Measurements from ENCODE around the gene RBM28.

RBM28 gene

DNA sequence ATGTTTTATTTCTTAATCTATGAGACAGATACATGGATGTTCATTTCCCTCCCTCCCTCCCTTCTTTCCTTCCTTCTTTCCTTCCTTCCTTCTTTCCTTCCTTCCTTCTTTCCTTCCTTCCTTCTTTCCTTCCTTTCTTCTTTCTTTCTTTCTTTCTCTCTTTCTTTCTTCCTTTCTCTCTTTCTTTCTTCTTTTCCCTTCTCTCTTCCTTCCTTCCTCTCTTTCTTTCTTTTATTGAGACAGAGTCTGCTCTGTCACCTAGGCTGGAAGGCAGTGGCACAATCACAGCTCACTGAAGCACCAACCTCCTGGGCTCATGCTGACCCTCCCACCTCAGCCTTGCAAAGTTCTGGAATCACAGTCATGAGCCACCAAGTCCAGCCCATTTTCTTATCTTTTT is 23.3 kb upstream of the RBM28 start:
- DNase-seq: no peak

DNA sequence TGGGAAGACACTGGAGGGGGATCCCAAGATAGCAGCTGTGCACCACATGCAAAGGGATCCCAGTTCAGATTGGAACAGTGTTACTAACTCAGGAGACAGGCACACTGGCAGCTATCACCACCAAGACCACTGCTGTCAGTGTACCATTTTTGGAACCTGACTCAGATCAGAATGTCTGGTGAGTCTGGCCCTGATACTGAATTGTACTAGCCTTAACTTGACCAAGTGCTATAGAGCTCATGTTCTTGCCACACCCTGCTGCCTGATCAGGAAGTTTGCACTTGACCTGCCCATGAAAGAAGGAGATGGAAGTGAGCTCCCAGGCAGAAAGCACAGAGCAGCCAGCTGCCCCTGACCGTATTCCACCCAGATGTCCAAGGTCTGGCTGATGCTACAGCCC is 22.6 kb upstream of the RBM28 start:
- no peak for DNase-seq

GRCh38 chr7:128365432-128365831 is 21.7 kb upstream of the RBM28 start:
- no peak for DNase-seq

- no peak for DNase-seq
Measured at GRCh38 chr7:128364166-128364870, 20.6 kb upstream of the RBM28 start.

- no peak for DNase-seq
Measured at GRCh38 chr7:128363261-128363721, 19.6 kb upstream of the RBM28 start.

DNA sequence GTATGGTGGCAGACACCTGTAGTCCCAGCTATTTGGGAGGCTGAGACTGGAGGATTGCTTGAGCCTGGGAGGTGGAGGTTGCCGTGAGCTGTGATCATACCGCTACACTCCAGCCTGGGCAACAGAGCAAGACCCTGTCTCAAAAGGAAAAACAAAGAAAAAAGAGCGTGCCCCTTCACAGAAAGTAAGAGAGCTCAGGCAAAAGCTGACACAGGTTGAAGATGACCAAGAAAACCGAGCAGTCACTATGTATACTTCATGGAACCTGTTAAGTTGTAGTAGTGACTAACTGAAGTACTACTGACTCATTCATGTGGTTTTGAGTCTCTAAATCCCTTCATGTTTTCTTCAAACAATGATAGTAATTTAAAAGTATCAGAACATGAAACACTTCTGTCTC is 19.0 kb upstream of the RBM28 start:
- DNase-seq: no peak

DNA sequence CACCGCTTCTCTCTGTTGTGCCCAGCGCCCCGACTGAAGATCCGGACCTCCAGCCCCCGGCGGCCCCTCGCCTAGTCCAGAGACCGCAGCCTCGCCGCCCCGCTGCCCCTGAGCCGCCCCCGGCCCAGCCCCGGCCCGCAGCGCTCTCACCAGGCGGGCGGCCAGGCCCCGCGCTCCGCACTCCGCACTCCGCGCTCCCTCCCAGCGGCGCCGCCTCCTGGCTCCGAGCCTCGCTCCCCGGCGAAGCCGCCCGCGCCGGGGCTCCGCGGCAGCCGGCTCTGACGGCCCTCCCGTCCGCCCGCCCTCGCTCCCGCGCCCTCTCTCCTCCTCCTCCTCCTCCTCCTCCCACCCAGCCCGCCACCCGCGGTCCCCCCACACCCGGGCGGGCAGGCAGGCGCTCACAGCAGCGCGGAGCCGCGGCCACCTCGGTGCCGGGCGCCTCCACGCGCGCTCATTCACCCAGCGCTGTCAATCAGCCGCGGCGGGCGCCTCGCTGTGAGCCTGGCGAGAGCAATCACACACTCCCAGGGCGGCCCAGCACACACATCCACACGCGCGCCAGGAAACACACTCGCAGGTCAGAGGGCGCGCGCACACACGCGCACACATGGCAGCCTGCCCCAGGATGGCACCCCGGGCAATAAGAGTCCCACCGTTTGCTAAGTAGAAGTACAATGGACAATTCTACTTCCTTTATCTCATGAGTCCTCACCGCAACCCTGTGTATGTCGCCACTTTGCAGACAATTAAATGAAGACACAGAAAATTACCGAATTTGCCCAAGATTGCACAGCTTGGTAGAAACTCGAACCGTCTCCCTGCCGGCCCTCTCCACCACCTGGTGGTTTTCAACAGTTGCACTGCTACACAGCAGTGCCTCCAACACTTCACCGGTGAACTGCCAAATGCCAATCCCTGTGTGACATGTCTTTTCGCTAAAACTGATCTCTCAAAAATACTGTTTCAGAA is 18.0 kb upstream of the RBM28 start, which contains the start of gene PRRT4:
Gene PRRT4 (minus strand): TSS at position 280 of the 969 bp plus-strand sequence.
- no peak for DNase-seq

GRCh38 chr7:128360359-128360678 is 16.6 kb upstream of the RBM28 start:
- DNase-seq: no peak

GRCh38 chr7:128359939-128360338 is 16.2 kb upstream of the RBM28 start:
- no peak for DNase-seq

DNA sequence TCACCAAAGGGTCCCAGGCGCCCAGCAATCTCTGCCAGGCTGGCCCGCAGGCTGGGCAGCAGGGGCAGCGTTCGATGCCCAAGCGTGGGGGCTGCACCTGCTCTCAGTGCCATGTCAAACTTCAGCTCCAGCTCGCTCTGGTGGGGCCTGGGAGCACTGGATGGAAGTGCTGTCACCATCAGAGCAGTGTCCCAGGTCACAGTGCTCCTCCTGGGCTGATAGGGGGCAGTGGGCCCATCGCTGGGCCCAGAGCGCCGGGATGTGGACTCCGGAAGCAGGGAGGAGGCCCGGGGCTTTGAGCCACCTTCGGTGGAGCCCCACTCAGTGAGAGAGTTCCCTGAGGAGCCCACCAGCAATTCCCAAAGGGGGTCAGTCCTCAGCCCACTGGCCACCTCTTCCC is 15.6 kb upstream of the RBM28 start:
- DNase-seq: no peak

GRCh38 chr7:128358233-128358632 is 14.5 kb upstream of the RBM28 start:
- DNase-seq: no peak

GRCh38 chr7:128357217-128357613 is 13.5 kb upstream of the RBM28 start:
- no peak for DNase-seq

GRCh38 chr7:128356546-128357216 is 13.0 kb upstream of the RBM28 start:
- no peak for DNase-seq

GRCh38 chr7:128353610-128354009 is 9.9 kb upstream of the RBM28 start:
- DNase-seq: no peak

DNA sequence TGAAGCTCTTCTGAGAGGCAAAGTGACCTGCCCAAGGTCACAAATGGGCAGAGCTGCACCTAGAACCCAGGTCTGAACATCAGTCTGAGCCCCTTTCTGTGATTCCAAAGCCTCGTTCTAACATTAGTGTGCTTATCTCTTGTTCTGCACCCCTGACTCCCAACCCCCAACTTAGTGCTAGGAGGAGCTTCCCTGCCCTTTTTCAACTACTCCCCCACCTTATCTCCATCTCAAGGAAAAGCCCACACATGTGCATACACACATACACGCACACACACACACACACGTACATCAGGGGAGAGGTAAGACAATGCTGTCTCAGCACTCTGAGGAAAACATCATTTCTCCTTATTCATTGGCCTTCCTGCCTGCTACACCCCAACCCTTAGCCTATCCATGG is 9.5 kb upstream of the RBM28 start:
- DNase-seq: no peak

DNA sequence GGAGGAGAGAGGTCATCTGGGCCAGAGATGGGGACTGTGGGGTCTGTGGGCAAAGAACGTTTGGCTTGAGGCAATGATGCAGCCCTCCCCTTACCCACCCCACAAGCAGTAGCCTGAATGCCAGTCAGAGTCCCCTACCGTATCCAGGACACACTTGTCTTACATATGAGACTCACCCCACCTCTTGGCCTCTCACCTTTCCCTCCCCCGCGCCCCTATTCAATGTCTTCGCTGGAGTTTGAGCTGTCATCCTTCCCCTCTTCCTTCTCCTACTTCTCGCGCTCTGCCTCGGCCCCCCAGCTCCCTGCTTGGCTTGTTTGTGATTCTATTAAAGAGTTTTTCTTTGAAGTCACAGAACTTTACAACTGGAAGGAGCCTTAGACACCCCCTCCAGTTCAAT is 8.9 kb upstream of the RBM28 start:
- DNase-seq: no peak

- DNase-seq: no peak
Measured at GRCh38 chr7:128352153-128352537, 8.4 kb upstream of the RBM28 start.

DNA sequence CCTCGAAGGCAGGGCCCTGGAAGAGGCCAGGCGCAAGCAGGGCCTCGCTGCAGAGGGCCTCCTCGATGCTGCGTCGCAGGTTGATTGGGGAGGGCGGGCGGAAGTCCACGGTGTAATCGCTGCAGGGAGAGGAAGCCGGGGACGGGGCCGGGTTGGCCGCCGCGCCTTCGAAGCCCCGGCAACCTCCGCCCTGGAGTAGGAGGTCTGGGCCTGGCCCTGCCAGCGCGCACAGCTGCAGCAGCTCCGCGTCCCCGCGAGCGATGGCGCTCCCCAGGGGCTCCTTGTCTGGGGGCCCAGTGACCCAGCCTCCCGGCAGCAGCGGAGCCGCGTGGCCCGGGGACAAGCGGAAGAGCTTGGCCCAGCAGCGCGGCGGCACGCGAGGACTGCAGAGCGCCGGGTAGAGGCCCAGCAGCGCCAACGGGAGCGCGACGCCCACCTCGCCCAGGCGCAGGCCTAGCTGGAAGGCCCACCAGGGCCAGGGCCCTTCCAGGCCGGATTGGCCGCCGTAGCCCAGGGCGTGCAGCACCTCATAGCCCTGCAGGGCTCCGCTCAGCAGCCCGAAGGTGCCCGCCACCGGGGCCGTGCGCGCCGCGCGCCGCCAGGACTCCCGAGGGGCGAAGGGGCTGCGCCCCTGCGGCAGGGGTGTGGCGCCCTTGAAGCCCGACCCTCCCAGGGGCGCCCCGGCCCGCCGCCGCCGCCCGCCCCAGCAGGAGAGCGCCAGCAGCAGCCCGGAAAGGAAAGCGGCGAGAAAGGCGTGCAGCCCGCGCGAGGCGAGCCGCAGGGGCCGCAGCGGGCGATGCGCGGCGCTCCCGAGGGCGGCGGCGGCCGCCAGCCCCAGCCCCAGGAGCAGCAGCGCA is 7.8 kb upstream of the RBM28 start:
- no peak for DNase-seq

- DNase-seq: no peak
Measured at GRCh38 chr7:128350708-128351295, 7.1 kb upstream of the RBM28 start.

DNA sequence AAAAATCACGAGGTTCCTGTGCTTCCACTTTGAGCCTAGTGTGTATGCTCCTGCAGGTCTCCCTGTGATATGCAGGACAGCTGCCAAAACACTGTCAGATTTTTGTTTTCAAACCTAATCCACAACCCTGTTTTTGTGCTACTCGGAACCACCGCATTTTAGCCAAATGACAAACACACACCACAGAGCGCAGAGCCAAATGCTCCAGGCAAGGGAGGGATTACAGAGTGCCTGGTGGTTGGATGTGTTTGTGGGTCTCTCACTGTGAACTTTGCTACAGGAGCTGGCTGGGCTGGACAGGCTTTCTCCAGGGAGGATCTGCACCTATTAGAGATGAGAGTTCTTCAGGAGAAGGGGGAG is 5.7 kb upstream of the RBM28 start:
- DNase-seq: no peak

- no peak for DNase-seq
Measured at GRCh38 chr7:128347647-128348097, 4.0 kb upstream of the RBM28 start.

GRCh38 chr7:128344431-128344774 is 695 bp upstream of the RBM28 start:
- DNase-seq: no peak
